Stimulated activated CD4-positive, alpha-beta T cell treated with anti-CD3 and anti-CD28 coated beads, Interleukin-4, amount 100 ng/mL, for 48 hours (primary cell): ENCODE results near the gene MUSTN1.

Experiments
- DNase-seq, 2 donors: peaks; one replicate each; pipeline ENCODE4 v3.0.0-alpha.2; 2020; ENCODE audit warnings: low read depth in 2 of 2

Gene MUSTN1

DNA sequence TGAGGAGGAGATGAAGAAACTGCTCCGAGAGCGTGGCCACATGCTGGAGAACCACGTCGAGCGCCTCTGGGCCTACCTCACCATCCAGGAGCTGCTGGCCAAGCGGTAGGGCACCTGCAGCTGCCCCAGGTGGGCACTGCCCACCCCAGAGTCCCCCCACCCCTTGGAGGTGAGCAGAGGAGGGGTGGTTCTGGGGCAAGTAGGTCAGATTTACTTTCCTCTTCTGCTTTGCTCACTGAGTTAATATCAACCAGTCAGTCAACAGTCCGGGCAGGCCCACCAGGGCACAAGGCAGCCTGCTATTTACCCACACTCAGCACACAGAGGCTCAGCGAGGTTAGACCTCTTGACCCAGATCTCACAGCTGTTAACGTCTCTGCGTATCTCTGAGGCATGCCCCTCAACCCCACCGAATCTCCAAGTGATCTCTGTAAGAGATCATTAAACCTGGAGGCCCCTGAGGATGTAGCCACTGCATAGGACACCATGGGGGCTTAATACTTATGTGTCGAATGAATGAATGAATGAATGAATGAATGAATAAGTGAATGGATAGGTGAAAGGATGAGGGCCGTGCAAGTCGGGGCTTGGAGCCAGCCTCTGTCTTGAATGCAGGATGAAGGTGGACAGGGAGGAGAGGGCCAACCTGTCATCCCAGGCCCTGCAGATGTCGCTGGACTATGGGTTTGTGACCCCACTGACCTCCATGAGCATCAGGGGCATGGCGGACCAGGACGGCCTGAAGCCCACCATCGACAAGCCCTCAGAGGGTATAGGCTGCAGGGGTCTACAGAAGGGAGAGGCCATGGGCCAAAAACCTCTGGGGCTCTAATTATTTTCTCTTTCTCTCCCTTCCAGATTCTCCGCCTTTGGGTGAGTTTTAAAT lies 48.2 kb downstream of the MUSTN1 start:
- no peak for DNase-seq

GRCh38 chr3:52784931-52785590 lies 49.8 kb downstream of the MUSTN1 start:
- no peak for DNase-seq

DNA sequence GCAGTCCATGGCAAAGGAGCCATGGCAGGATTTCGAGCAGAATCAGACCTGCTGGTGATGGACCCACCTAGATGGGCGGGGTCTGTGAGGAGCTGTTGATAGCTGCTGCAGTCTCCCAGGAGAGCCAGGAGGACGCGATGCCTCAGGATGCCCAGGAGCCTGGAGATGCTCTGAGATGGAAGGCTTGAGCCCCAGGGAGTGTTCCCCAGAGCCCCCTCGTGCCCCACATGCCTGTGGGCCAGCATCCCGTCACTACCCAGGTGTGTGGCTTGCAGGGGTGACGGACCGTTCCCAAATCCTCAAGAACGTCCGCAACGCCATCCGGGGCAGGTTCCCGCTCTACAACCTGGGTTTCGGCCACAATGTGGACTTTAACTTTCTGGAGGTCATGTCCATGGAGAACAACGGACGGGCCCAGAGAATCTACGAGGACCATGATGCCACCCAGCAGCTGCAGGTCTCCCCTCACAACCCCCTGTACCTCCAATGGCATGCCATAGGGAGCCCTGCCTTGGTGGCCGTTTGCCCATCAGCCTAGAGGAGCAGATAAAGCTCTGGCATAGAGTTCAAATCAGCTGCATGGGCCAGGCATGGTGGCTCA lies 50.7 kb downstream of the MUSTN1 start:
- no peak for DNase-seq

DNA sequence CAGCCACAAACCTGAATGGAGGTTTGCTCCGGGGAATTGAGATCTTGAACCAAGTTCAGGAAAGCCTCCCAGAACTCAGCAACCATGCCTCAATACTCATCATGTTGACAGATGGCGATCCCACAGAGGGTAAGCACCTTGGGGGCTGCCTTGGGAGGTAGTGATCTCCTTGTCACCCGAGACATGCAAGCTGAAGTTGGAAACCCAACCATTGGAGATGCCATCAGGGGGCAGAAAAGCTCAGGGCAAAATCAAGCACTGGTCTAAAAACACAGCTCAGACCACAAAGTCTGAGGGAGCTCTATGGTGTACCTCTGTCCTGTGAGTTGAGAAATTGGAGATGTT lies 51.6 kb downstream of the MUSTN1 start:
- DNase-seq: no peak
